ENCODE measurements around the gene IGHMBP2. TPM values are rescaled to one million over a fixed set of nuclear protein-coding genes. Genes with fewer than 3 reads are reported as not detected.

Gene IGHMBP2
- total and polyA plus RNA-seq, 9 of the 15 experiments (the other 6 are each of a cell fraction or from before 2014, with no cell fraction given) = 1.6 to 24.8 (median 14.5) TPM

DNA sequence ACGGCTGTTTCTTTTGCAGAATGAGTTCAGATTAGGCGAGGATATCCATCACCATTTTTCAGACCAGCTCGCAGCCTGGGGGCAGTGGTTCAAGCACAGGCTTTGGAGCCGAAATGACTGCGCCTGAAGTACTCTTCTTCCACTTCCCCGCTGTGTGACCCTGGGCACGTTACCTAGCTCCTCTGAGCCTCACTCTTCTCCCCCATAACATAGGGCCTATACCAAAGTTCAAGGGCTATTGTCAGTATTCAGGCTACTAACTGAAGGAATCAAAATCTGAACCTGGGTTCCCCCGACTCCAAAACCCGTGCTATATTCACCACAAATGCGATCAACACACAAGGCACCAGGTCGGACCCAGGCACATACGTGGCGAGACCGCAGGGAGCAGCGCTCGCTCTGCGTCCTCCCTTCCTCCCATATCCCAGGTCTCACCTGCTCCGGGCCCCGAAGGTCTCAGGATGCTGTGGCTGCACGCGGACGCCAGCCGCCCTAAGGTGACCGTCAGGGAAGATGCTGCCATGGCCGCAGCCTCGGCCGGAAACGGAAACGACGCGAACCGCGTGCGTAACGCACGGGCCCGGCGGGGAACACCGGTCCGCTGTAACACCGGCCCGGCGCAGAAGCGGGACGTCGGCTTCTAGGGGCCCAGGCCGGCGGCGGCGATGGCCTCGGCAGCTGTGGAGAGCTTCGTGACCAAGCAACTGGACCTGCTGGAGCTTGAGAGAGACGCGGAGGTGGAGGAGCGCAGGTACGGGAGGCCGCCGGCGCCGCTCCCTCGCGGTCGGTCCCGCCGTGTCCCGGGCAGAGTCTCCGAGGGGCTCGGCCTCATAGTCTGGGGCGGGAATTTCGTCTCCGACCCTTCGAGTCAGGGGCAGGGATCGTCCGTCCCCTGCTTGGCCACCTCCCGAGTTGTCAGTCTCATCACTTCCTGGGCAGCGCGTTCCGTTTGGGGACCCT lies at the start of gene IGHMBP2, which contains the start of gene MRPL21 (continued):
- TF ChIP-seq, protein P1, sequence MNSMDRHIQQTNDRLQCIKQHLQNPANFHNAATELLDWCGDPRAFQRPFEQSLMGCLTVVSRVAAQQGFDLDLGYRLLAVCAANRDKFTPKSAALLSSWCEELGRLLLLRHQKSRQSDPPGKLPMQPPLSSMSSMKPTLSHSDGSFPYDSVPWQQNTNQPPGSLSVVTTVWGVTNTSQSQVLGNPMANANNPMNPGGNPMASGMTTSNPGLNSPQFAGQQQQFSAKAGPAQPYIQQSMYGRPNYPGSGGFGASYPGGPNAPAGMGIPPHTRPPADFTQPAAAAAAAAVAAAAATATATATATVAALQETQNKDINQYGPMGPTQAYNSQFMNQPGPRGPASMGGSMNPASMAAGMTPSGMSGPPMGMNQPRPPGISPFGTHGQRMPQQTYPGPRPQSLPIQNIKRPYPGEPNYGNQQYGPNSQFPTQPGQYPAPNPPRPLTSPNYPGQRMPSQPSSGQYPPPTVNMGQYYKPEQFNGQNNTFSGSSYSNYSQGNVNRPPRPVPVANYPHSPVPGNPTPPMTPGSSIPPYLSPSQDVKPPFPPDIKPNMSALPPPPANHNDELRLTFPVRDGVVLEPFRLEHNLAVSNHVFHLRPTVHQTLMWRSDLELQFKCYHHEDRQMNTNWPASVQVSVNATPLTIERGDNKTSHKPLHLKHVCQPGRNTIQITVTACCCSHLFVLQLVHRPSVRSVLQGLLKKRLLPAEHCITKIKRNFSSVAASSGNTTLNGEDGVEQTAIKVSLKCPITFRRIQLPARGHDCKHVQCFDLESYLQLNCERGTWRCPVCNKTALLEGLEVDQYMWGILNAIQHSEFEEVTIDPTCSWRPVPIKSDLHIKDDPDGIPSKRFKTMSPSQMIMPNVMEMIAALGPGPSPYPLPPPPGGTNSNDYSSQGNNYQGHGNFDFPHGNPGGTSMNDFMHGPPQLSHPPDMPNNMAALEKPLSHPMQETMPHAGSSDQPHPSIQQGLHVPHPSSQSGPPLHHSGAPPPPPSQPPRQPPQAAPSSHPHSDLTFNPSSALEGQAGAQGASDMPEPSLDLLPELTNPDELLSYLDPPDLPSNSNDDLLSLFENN (IDR thresholded peaks at IDR 0.05; ENCODE audit: low read depth in 2 of 2, low read length in 2 of 2) = peak in 1 of 2 experiments; percentile 80; a peak in 2 of 4 replicates
- TF ChIP-seq MXI1 (IDR thresholded peaks at IDR 0.05; ENCODE audit: low read depth, low read length) = peak; percentile 78
- TF ChIP-seq, protein P2, sequence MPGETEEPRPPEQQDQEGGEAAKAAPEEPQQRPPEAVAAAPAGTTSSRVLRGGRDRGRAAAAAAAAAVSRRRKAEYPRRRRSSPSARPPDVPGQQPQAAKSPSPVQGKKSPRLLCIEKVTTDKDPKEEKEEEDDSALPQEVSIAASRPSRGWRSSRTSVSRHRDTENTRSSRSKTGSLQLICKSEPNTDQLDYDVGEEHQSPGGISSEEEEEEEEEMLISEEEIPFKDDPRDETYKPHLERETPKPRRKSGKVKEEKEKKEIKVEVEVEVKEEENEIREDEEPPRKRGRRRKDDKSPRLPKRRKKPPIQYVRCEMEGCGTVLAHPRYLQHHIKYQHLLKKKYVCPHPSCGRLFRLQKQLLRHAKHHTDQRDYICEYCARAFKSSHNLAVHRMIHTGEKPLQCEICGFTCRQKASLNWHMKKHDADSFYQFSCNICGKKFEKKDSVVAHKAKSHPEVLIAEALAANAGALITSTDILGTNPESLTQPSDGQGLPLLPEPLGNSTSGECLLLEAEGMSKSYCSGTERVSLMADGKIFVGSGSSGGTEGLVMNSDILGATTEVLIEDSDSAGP (CRISPR knock-in tag; IDR thresholded peaks at IDR 0.05) = no peak
- peak; percentile 53; the same call in 1 of the 2 replicates for TF ChIP-seq ZNF134 (CRISPR knock-in tag; conservative IDR thresholded peaks at IDR 0.05)
- TF ChIP-seq ZNF780A (CRISPR knock-in tag; IDR thresholded peaks at IDR 0.05) = no peak
- TF ChIP-seq TBL1XR1 (IDR thresholded peaks at IDR 0.05; ENCODE audit: low read length in 2 of 2) = 0 out of 4 replicates have a peak, but pooled peaks have one; percentile 44 to 57
- TF ChIP-seq, protein P3, sequence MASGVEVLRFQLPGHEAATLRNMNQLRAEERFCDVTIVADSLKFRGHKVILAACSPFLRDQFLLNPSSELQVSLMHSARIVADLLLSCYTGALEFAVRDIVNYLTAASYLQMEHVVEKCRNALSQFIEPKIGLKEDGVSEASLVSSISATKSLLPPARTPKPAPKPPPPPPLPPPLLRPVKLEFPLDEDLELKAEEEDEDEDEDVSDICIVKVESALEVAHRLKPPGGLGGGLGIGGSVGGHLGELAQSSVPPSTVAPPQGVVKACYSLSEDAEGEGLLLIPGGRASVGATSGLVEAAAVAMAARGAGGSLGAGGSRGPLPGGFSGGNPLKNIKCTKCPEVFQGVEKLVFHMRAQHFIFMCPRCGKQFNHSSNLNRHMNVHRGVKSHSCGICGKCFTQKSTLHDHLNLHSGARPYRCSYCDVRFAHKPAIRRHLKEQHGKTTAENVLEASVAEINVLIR (CRISPR knock-in tag; IDR thresholded peaks at IDR 0.05) = peak; percentile 97
- peak; percentile 78 to 80; a peak in 3 of 4 replicates for TF ChIP-seq SIX5 (IDR thresholded peaks at IDR 0.05; ENCODE audit: borderline replicate concordance in 1 of 2, insufficient read depth in 1 of 2, low read depth in 1 of 2, low read length in 2 of 2)
- peak; percentile 96 for TF ChIP-seq FIP1L1 (IDR thresholded peaks at IDR 0.05; ENCODE audit: low read depth, low read length, poor library complexity, severe bottlenecking)
- TF ChIP-seq POLR2B (IDR thresholded peaks at IDR 0.05; ENCODE audit: low read depth, partially characterized antibody) = peak; percentile 91
- TF ChIP-seq SMC3 (conservative IDR thresholded peaks at IDR 0.05; ENCODE audit: insufficient read depth, low read depth, low read length) = 0 out of 2 replicates have a peak, but pooled peaks have one; percentile 27
- TF ChIP-seq, protein P4, sequence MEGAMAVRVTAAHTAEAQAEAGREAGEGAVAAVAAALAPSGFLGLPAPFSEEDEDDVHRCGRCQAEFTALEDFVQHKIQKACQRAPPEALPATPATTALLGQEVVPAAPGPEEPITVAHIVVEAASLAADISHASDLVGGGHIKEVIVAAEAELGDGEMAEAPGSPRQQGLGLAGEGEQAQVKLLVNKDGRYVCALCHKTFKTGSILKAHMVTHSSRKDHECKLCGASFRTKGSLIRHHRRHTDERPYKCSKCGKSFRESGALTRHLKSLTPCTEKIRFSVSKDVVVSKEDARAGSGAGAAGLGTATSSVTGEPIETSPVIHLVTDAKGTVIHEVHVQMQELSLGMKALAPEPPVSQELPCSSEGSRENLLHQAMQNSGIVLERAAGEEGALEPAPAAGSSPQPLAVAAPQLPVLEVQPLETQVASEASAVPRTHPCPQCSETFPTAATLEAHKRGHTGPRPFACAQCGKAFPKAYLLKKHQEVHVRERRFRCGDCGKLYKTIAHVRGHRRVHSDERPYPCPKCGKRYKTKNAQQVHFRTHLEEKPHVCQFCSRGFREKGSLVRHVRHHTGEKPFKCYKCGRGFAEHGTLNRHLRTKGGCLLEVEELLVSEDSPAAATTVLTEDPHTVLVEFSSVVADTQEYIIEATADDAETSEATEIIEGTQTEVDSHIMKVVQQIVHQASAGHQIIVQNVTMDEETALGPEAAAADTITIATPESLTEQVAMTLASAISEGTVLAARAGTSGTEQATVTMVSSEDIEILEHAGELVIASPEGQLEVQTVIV (CRISPR knock-in tag; IDR thresholded peaks at IDR 0.05; ENCODE audit: borderline replicate concordance) = no peak
- TF ChIP-seq, protein P5, sequence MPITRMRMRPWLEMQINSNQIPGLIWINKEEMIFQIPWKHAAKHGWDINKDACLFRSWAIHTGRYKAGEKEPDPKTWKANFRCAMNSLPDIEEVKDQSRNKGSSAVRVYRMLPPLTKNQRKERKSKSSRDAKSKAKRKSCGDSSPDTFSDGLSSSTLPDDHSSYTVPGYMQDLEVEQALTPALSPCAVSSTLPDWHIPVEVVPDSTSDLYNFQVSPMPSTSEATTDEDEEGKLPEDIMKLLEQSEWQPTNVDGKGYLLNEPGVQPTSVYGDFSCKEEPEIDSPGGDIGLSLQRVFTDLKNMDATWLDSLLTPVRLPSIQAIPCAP (CRISPR knock-in tag; IDR thresholded peaks at IDR 0.05; ENCODE audit: borderline replicate concordance) = no peak
- TF ChIP-seq COPS2 (conservative IDR thresholded peaks at IDR 0.05) = no peak
- peak; percentile 94; the same call in 1 of the 2 replicates for TF ChIP-seq KDM2B (CRISPR knock-in tag; IDR thresholded peaks at IDR 0.05)
